Testis (tissue), 2 donors: ENCODE results near the gene KLHL13.

Experiments used
- CTCF ChIP-seq, 3 experiments: fragments of 450-650 bp in 2 of 3; fragments of 200-600 bp in 1 of 3; sonication (generic) in 1 of 3; IDR thresholded peaks; one replicate each; pipeline ENCODE4 v1.5.1; 2016 to 2019; ENCODE audit warnings: antibody characterized with exemption in 3 of 3, mild to moderate bottlenecking in 2 of 3, moderate library complexity in 1 of 3
- POLR2A ChIP-seq: fragments of 450-650 bp; IDR thresholded peaks from one replicate; pipeline ENCODE4 v1.6.1; 2017; ENCODE audit warnings: antibody characterized with exemption, mild to moderate bottlenecking, moderate library complexity

DNA sequence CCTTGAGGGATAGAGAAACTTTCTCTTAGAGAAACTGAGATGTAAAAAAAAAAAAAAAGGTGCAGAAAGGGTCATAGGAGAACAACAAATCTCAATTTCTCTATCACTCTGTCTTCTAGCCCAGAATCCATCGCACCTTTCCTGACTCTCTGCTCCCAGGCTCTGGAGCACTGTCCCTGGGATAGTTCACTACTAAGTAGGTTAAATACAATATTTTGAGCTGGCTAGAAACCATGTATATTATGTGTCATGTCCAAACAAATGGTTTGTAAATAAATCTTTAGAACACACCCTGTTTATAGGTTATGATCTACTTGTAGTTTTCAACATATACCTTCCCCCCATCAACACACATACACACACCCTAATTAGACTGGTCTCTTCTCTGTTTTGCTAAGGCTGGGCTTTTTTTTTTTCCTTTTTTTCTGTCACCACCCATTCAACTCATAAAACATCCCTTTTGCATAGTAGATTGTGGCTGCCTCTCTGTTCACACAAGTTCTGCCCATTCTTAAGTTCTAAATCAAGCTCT lies 124.4 kb downstream of the KLHL13 start:
- TF ChIP-seq CTCF (IDR thresholded peaks at IDR 0.05) (no peak), POLR2A (no peak)
